OCI-LY1 (cell line): ENCODE results near the gene ZBTB24.

ENCODE experiments used
- CTCF ChIP-seq: fragments of 200-600 bp; sonication (generic), shearing (Covaris generic); IDR thresholded peaks from 2 replicates; pipeline ENCODE4 v1.5.1; 2017; ENCODE audit warnings: mild to moderate bottlenecking, antibody characterized with exemption, low read length, moderate library complexity, mixed read lengths
- EZH2 ChIP-seq: fragments of 200-600 bp; sonication (generic), shearing (Covaris generic); IDR thresholded peaks from 2 replicates; pipeline ENCODE4 v1.8.0; 2017; ENCODE audit warnings: borderline replicate concordance, mixed run types, mild to moderate bottlenecking, antibody characterized with exemption, low read length, moderate library complexity, mixed read lengths

GRCh38 chr6:109469591-109470189 lies 13.3 kb downstream of the ZBTB24 start:
- TF ChIP-seq CTCF (no peak), EZH2 (no peak)
